Measurements from ENCODE around the gene TMEM126B. TPM values are rescaled to one million over a fixed set of nuclear protein-coding genes. Genes with fewer than 3 reads are reported as not detected.

Gene TMEM126B
- total RNA-seq, 1 experiment from 2014 or later, result 65.8 TPM

GRCh38 chr11:85685125-85685819 lies 56.9 kb downstream of the TMEM126B start:
- Mint-ChIP-seq H3K36me3 (no peaks in the 10 kb centered on the region), H3K4me1 (peaks cover 5% of the 10 kb centered on the region), H3K4me3 (no peak overlapping the region), H3K27ac (no peak overlapping the region), H3K9me3 (no peaks in the 10 kb centered on the region), H3K27me3 (ENCODE audit: low read depth) (peaks cover 6% of the 10 kb centered on the region; the same call in 1 of the 2 replicates)
- CTCF ChIA-PET, result interaction anchor here (1.1 to 1.5 kb wide), 2 partner anchors 10 to 141 kb away, joined by 3 to 4 read pairs; no protein-coding TSS in a partner anchor
- DNase-seq (ENCODE audit: low spot score), result no peak
- no peak; the same call in 1 of the 2 replicates for ATAC-seq
- POLR2A ChIA-PET, result no interaction called here
- no peak for TF ChIP-seq EMX1 (CRISPR knock-in tag; IDR thresholded peaks at IDR 0.05)
- TF ChIP-seq MAX (CRISPR knock-in tag; IDR thresholded peaks at IDR 0.05), result no peak
- TF ChIP-seq KAT7 (CRISPR knock-in tag; IDR thresholded peaks at IDR 0.05; ENCODE audit: borderline replicate concordance), result no peak
- no peak for TF ChIP-seq ZSCAN18 (CRISPR knock-in tag; IDR thresholded peaks at IDR 0.05)
- no peak for TF ChIP-seq ZNF281 (CRISPR knock-in tag; IDR thresholded peaks at IDR 0.05)
- TF ChIP-seq MLX (CRISPR knock-in tag; IDR thresholded peaks at IDR 0.05), result no peak
- TF ChIP-seq GRHL2 (CRISPR knock-in tag; IDR thresholded peaks at IDR 0.05; ENCODE audit: insufficient replicate concordance, severe bottlenecking), result no peak
- TF ChIP-seq FOXP4 (CRISPR knock-in tag; IDR thresholded peaks at IDR 0.05), result no peak
- no peak for TF ChIP-seq CDX4 (CRISPR knock-in tag; IDR thresholded peaks at IDR 0.05; ENCODE audit: borderline replicate concordance)
- TF ChIP-seq ZNF512 (CRISPR knock-in tag; IDR thresholded peaks at IDR 0.05; ENCODE audit: borderline replicate concordance), result no peak
- no peak for TF ChIP-seq CREM (CRISPR knock-in tag; IDR thresholded peaks at IDR 0.05)
- no peak for TF ChIP-seq TP53 (CRISPR knock-in tag; IDR thresholded peaks at IDR 0.05)
- TF ChIP-seq ZNF219 (CRISPR knock-in tag; IDR thresholded peaks at IDR 0.05; ENCODE audit: borderline replicate concordance), result no peak
- no peak for TF ChIP-seq AFF4 (CRISPR knock-in tag; IDR thresholded peaks at IDR 0.05; ENCODE audit: borderline replicate concordance)
- TF ChIP-seq ZNF532 (CRISPR knock-in tag; IDR thresholded peaks at IDR 0.05; ENCODE audit: borderline replicate concordance), result no peak
- no peak for TF ChIP-seq GABPB1 (CRISPR knock-in tag; IDR thresholded peaks at IDR 0.05)
